Trophoblast cell (in vitro differentiated cells and primary cell): ENCODE results near the gene H3-3A.

Source experiments
- DNase-seq, 2 donors: peaks; one replicate each; pipeline ENCODE4 v3.0.0-alpha.2; 2016
- H2AFZ ChIP-seq: 2 replicates; pipeline ENCODE4 v1.6.1; 2013; ENCODE audit warnings: low read length, moderate library complexity, mild to moderate bottlenecking; ENCODE audit not compliant: insufficient read depth, poor library complexity
- H2AK5ac ChIP-seq: 2 replicates; pipeline ENCODE4 v1.6.1; 2013; ENCODE audit warnings: mild to moderate bottlenecking, low read length
- H2BK120ac ChIP-seq: 2 replicates; pipeline ENCODE4 v1.6.1; 2013; ENCODE audit warnings: low read length, mild to moderate bottlenecking, moderate library complexity; ENCODE audit not compliant: insufficient read depth, poor library complexity
- H2BK12ac ChIP-seq: 2 replicates; pipeline ENCODE4 v1.6.1; 2013; ENCODE audit warnings: mild to moderate bottlenecking, low read length, moderate library complexity
- H2BK5ac ChIP-seq: 2 replicates; pipeline ENCODE4 v1.6.1; 2013; ENCODE audit warnings: low read length, low read depth, moderate library complexity, mild to moderate bottlenecking; ENCODE audit not compliant: poor library complexity
- H3K14ac ChIP-seq: 2 replicates; pipeline ENCODE4 v1.6.1; 2013; ENCODE audit warnings: mild to moderate bottlenecking, low read length
- H3K18ac ChIP-seq: 2 replicates; pipeline ENCODE4 v1.6.1; 2013; ENCODE audit warnings: mild to moderate bottlenecking, low read length
- H3K23ac ChIP-seq: 2 replicates; pipeline ENCODE4 v1.6.1; 2013; ENCODE audit warnings: low read length
- H3K27ac ChIP-seq: 2 replicates; pipeline ENCODE4 v1.5.1; 2013; ENCODE audit warnings: low read depth, mild to moderate bottlenecking, inconsistent platforms, low read length, moderate library complexity
- H3K27me3 ChIP-seq: 2 replicates; pipeline ENCODE4 v1.6.1; 2013; ENCODE audit warnings: inconsistent platforms, mild to moderate bottlenecking, low read length, moderate library complexity; ENCODE audit not compliant: insufficient read depth
- H3K36me3 ChIP-seq, 2 experiments: 1 replicate in 1 of 2; 2 replicates in 1 of 2; pipeline ENCODE4 v1.6.1; 2013; ENCODE audit warnings: low read length in 2 of 2, mild to moderate bottlenecking in 2 of 2, moderate library complexity in 1 of 2; ENCODE audit not compliant: insufficient read depth in 2 of 2, control insufficient read depth in 1 of 2
- H3K4ac ChIP-seq: 2 replicates; pipeline ENCODE4 v1.6.1; 2013; ENCODE audit warnings: low read depth, mild to moderate bottlenecking, low read length, moderate library complexity
- H3K4me1 ChIP-seq, 2 experiments: 1 replicate in 1 of 2; 2 replicates in 1 of 2; pipeline ENCODE4 v1.6.1; 2013; ENCODE audit warnings: low read length in 2 of 2, mild to moderate bottlenecking in 2 of 2, moderate library complexity in 1 of 2; ENCODE audit not compliant: insufficient read depth in 2 of 2, control insufficient read depth in 1 of 2
- H3K4me2 ChIP-seq: 2 replicates; pipeline ENCODE4 v1.6.1; 2013; ENCODE audit warnings: inconsistent platforms, mild to moderate bottlenecking, low read length, moderate library complexity
- H3K4me3 ChIP-seq: 2 replicates; pipeline ENCODE4 v1.5.1; 2013; ENCODE audit warnings: mild to moderate bottlenecking, low read depth, low read length, inconsistent platforms
- H3K79me1 ChIP-seq: one replicate; pipeline ENCODE4 v1.6.1; 2013; ENCODE audit warnings: low read length
- H3K79me2 ChIP-seq: 2 replicates; pipeline ENCODE4 v1.6.1; 2013; ENCODE audit warnings: low read length, mild to moderate bottlenecking; ENCODE audit not compliant: control insufficient read depth, insufficient read depth, poor library complexity
- H3K9ac ChIP-seq: 2 replicates; pipeline ENCODE4 v1.6.1; 2013; ENCODE audit warnings: mild to moderate bottlenecking, low read length
- H3K9me3 ChIP-seq: 2 replicates; pipeline ENCODE4 v1.6.1; 2013; ENCODE audit warnings: low read depth, mild to moderate bottlenecking, control low read depth, inconsistent platforms, low read length; ENCODE audit not compliant: insufficient read depth
- H4K12ac ChIP-seq: 2 replicates; pipeline ENCODE4 v1.6.1; 2013; ENCODE audit warnings: low read depth, mild to moderate bottlenecking, low read length, moderate library complexity
- H4K8ac ChIP-seq: 2 replicates; pipeline ENCODE4 v1.6.1; 2013; ENCODE audit warnings: low read depth, mild to moderate bottlenecking, low read length, moderate library complexity
- H4K91ac ChIP-seq: one replicate; pipeline ENCODE4 v1.6.1; 2013; ENCODE audit warnings: low read depth, mild to moderate bottlenecking, low read length, moderate library complexity
- WGBS: extraction: QIAGEN DNeasy Blood & Tissue Kit; methylation state at CpG from one replicate; pipeline ENCODE4 v1.1.7; 2013; ENCODE audit warnings: missing lambda C conversion rate; ENCODE audit not compliant: insufficient read length, insufficient coverage; ENCODE audit errors: extremely low coverage; 5-methylcytosine and 5-hydroxymethylcytosine counted together

H3-3A gene

DNA sequence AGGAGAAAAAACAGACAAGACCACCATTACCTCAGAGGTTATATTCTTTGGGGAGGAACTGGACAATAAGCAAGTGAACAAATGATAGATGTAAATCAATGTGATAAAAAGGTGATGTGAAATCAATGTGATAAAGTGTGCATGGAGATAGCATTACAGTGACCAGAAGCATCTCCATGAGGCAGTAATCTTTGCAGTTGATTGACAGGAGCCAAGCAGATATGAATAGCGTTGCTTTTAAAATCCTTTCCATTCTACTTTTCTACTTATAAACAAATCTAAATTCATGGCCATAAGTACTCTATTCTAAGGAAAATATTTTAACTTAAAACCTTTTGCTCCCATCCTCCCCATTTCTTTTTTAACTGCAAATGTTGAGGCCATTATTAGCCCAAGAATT, 2.8 kb upstream of the H3-3A start:
- H2AK5ac ChIP-seq, result no peak overlapping the region
- H3K79me2 ChIP-seq, result peaks cover 16% of the 10 kb centered on the region
- no peak overlapping the region for H4K8ac ChIP-seq
- H3K4me1 ChIP-seq, result peaks cover 0 to 4% of the 10 kb centered on the region in 2 experiments
- no peak overlapping the region for H4K91ac ChIP-seq
- peaks cover 17% of the 10 kb centered on the region for H3K79me1 ChIP-seq
- no peak overlapping the region for H3K23ac ChIP-seq
- no peak overlapping the region for H3K27ac ChIP-seq
- no peak overlapping the region for H3K18ac ChIP-seq
- H2AFZ ChIP-seq, result no peak overlapping the region
- no peaks in the 10 kb centered on the region for H3K27me3 ChIP-seq
- H3K36me3 ChIP-seq, result no peaks in the 10 kb centered on the region
- H2BK5ac ChIP-seq, result no peak overlapping the region
- H3K9ac ChIP-seq, result no peak overlapping the region
- H3K4me3 ChIP-seq, result no peak overlapping the region
- H3K14ac ChIP-seq, result no peak overlapping the region
- H3K9me3 ChIP-seq, result no peaks in the 10 kb centered on the region
- WGBS, result no CpG with 5 or more reads among the region's 1 CpG
- H2BK12ac ChIP-seq, result no peak overlapping the region
- no peak overlapping the region for H3K4ac ChIP-seq
- H2BK120ac ChIP-seq, result no peak overlapping the region
- H4K12ac ChIP-seq, result no peak overlapping the region
- H3K4me2 ChIP-seq, result no peak overlapping the region
- no peak for DNase-seq

DNA sequence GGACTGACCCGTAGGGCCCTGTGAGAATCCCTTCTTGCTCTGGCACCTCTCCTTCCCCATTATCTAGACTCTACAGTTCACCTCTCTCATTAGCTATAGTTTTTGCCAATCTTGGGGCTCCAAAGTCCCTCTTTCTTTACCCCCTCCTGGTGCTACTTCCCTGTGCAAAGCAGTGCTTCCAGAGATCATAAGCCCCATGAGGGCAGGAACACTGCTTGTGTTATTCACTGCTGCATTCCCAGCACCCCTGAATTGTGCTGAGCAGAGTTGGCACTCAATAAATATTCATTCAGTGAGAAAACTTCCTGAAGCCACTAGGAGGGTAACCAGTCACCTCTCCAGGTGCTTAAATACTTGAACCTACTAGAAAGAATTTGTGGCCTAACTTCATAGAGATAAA, 2.1 kb upstream of the H3-3A start:
- H2BK120ac ChIP-seq, result no peak overlapping the region
- H3K9me3 ChIP-seq, result no peaks in the 10 kb centered on the region
- H3K36me3 ChIP-seq, result no peaks in the 10 kb centered on the region
- no peak overlapping the region for H2AK5ac ChIP-seq
- peaks cover 16% of the 10 kb centered on the region for H3K79me2 ChIP-seq
- H3K4me3 ChIP-seq, result no peak overlapping the region
- no peak overlapping the region for H3K9ac ChIP-seq
- H3K27me3 ChIP-seq, result no peaks in the 10 kb centered on the region
- no peak overlapping the region for H2BK5ac ChIP-seq
- no peak overlapping the region for H3K4ac ChIP-seq
- no peak overlapping the region for H2BK12ac ChIP-seq
- no peak overlapping the region for H2AFZ ChIP-seq
- DNase-seq, result no peak
- no peak overlapping the region for H3K18ac ChIP-seq
- H3K27ac ChIP-seq, result no peak overlapping the region
- H3K23ac ChIP-seq, result no peak overlapping the region
- peaks cover 17% of the 10 kb centered on the region for H3K79me1 ChIP-seq
- no peak overlapping the region for H3K14ac ChIP-seq
- no peak overlapping the region for H4K91ac ChIP-seq
- H4K8ac ChIP-seq, result no peak overlapping the region
- no peak overlapping the region for H3K4me2 ChIP-seq
- H3K4me1 ChIP-seq, result peaks cover 0 to 4% of the 10 kb centered on the region in 2 experiments
- H4K12ac ChIP-seq, result no peak overlapping the region
- no CpG with 5 or more reads among the region's 1 CpG for WGBS

DNA sequence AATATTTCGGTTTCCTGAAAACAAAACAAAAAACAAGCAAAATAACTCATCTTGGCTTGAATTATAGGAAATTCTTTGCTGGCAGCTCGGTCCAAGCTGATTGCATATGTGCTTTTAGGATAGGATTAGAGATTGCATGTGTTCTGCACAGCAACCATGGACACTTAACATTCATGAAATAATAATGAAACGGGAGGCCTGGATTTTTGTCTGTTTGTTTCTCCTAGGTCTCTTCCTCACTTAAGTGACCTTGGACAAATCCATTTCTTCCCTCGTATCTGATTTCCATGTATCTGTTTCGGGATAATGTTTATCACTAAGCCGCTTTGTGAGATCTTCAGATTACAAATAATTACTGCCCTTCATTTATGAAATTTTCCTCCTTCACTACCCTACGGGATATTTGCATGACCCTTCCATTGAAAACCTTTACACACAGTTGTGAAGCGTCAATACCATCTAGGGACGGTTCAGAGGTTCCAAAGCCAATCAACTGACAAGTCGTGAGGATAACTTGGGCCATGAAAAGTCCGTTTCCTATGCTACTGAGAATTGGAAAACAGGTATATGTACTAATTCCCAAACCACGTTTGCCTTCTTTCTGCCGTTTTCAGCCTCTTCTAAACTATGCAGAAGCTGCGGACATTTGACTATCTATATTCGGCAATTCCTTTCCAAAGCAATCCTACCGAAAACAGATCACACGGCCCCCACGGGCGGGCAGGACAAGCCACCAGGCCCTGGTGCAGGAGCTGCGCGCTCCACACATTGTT, 1.3 kb upstream of the H3-3A start:
- Histone ChIP-seq H3K14ac (peak overlapping the region; percentile 86), H3K23ac (peak overlapping the region; percentile 91), H3K9me3 (no peaks in the 10 kb centered on the region), H3K36me3 (peaks cover 2% of the 10 kb centered on the region in 2 experiments), H3K27me3 (no peaks in the 10 kb centered on the region), H3K4me2 (peak overlapping the region; percentile 65), H3K79me2 (peaks cover 18% of the 10 kb centered on the region), H3K9ac (peak overlapping the region; percentile 92), H2BK12ac (peak overlapping the region; percentile 20), H3K18ac (peak overlapping the region; percentile 94), H2BK5ac (peak overlapping the region; percentile 95), H4K12ac (peak overlapping the region; percentile 57), H3K4me3 (peak overlapping the region; percentile 89), H3K27ac (peak overlapping the region; percentile 100), H3K4ac (peak overlapping the region; percentile 42), H2AFZ (peak overlapping the region; percentile 95), H2AK5ac (peak overlapping the region; percentile 18), H4K8ac (peak overlapping the region; percentile 89), H3K4me1 (peaks cover 0 to 4% of the 10 kb centered on the region in 2 experiments), H3K79me1 (peaks cover 17% of the 10 kb centered on the region), H4K91ac (peak overlapping the region; percentile 90), H2BK120ac (peak overlapping the region; percentile 92)
- DNase-seq, result peak in 1 of 2 donors; percentile 61
- no CpG with 5 or more reads among the region's 21 CpGs for WGBS

DNA sequence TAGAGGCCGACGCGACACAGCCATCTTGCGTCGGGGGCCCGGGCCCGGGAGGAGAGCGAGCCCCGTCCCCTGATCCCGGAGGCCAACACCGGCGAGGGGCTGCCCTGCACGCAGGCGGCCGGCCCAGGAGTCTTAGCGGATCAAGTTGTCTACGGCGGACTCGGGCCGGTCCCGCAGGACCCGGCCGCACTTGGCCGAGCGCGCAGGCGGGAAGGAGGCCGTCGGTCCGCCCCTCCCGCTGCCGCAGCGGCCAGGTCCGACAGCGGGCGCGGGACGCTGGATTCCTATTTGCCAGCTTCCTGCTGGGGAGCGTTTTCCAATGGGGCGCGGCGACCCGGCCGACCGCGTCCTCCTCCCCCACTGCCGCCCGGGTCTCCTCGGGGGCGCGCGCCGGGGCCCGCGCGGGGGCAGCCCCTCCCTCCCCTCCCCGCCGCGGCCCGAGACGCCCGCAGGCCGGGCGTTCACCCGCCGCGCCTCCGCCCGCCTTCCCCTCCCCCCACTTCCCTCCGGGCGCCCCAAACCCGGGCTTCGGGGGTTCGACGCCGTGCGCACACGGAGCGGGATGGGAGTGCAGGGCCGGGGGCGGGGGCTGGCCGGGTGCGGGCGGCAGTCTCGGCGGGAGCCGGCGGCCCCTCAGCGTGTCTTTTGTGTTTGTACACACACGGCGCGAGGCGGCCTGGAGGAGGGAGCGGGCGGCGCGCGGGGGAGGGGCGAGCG, 517 bp upstream of the H3-3A start:
- no CpG with 5 or more reads among the region's 100 CpGs for WGBS

More for the DNA sequence above, 517 bp upstream of the H3-3A start:
- Histone ChIP-seq H2AK5ac (peak overlapping the region; percentile 18), H2BK120ac (peak overlapping the region; percentile 92), H3K79me2 (peaks cover 20% of the 10 kb centered on the region), H4K91ac (peak overlapping the region; percentile 90), H2BK12ac (peak overlapping the region; percentile 20), H3K4ac (peak overlapping the region; percentile 42), H3K4me3 (peak overlapping the region; percentile 89), H3K9me3 (no peaks in the 10 kb centered on the region), H4K8ac (peak overlapping the region; percentile 89), H3K4me2 (peak overlapping the region; percentile 65), H4K12ac (peak overlapping the region; percentile 57), H3K9ac (peak overlapping the region; percentile 92), H3K4me1 (peaks cover 0 to 4% of the 10 kb centered on the region in 2 experiments), H3K14ac (peak overlapping the region; percentile 86), H3K36me3 (peaks cover 5% of the 10 kb centered on the region in 2 experiments), H3K18ac (peak overlapping the region; percentile 94), H2AFZ (peak overlapping the region; percentile 95), H3K27ac (peak overlapping the region; percentile 100), H3K27me3 (no peaks in the 10 kb centered on the region), H3K79me1 (peaks cover 17% of the 10 kb centered on the region), H2BK5ac (peak overlapping the region; percentile 95), H3K23ac (no peak overlapping the region)
- DNase-seq, result peak; percentile 45 to 70
